K562 (cell line): ENCODE data around the gene OR5K2. TPM values are rescaled to one million over a fixed set of nuclear protein-coding genes. Genes with fewer than 3 reads are reported as not detected.

Source experiments
- ATAC-seq: fragments of 200-7000 bp; cut with Tn5 transposase; 3 replicates; pipeline ENCODE4 v1.9.1; 2020; ENCODE audit warnings: moderate library complexity
- BruUV-seq: library from RNA; stranded (reverse); fragments of 400-500 nt; replicated peaks from 2 replicates; lab custom pipeline; 2021; lab: Mats Ljungman, UMichigan
- CTCF ChIA-PET: fragments of 300-600 bp; formaldehyde crosslinking; extraction: SDS; loops from one replicate; lab custom pipeline; 2021; ENCODE audit warnings: low intra/inter-chr PET ratio; lab: Yijun Ruan, JAX
- POLR2A ChIA-PET: fragments of 300-600, 350-650 bp; sonication (Branson Sonifier 250); formaldehyde crosslinking; extraction: SDS; loops from one replicate; lab custom pipeline; 2021; ENCODE audit warnings: antibody characterized with exemption, inconsistent platforms; lab: Yijun Ruan, JAX
- DNase-seq, 4 experiments: peaks; one replicate each; pipeline versions ENCODE4 v3.0.0 to v3.0.0-alpha.2; 2011 to 2018; ENCODE audit warnings: low spot score in 3 of 4, mixed read lengths in 3 of 4; ENCODE audit errors: extremely low read depth in 1 of 4
- FAIRE-seq: peaks from 2 replicates; lab custom pipeline; 2011; peaks lifted over from hg19 to GRCh38; lab: Jason Lieb, UNC
- H2AFZ ChIP-seq: 2 replicates; pipeline ENCODE4 v1.6.0; 2011; ENCODE audit warnings: low read depth, low read length, control low read depth, inconsistent platforms
- H3K27ac ChIP-seq: fragments of 200-600 bp; 3 replicates; pipeline ENCODE4 v1.8.0; 2011; ENCODE audit warnings: low read depth, mild to moderate bottlenecking, control low read depth, inconsistent platforms, low read length, moderate library complexity, mixed read lengths; ENCODE audit errors: extremely low read depth
- H3K27me3 ChIP-seq, 2 experiments: fragments of 300-600 bp in 1 of 2; 2 replicates in 1 of 2; 3 replicates in 1 of 2; pipeline versions ENCODE4 v1.6.0 to v1.8.0; 2011; ENCODE audit warnings: inconsistent platforms in 2 of 2, low read length in 2 of 2, mild to moderate bottlenecking in 1 of 2, mixed read lengths in 1 of 2, moderate library complexity in 1 of 2; ENCODE audit not compliant: control insufficient read depth in 2 of 2, insufficient read depth in 2 of 2
- H3K36me3 ChIP-seq: fragments of 300-600 bp; 3 replicates; pipeline ENCODE4 v1.8.0; 2011; ENCODE audit warnings: mild to moderate bottlenecking, low read length, inconsistent platforms; ENCODE audit not compliant: control insufficient read depth, insufficient read depth
- H3K4me1 ChIP-seq, 2 experiments: fragments of 200-600 bp in 1 of 2; replicated peaks in 1 of 2; 2 replicates in 1 of 2; 3 replicates in 1 of 2; pipeline versions ENCODE4 v1.5.1 to v1.8.0; 2011; ENCODE audit warnings: inconsistent platforms in 2 of 2, low read length in 2 of 2, mild to moderate bottlenecking in 1 of 2, mixed read lengths in 1 of 2, moderate library complexity in 1 of 2; ENCODE audit not compliant: control insufficient read depth in 2 of 2, insufficient read depth in 2 of 2
- H3K4me2 ChIP-seq: 2 replicates; pipeline ENCODE4 v1.6.1; 2011; ENCODE audit warnings: low read length, control low read depth, inconsistent platforms, mixed read lengths; ENCODE audit not compliant: insufficient read depth
- H3K4me3 ChIP-seq: fragments of 200-600 bp; sonication (generic), shearing (Covaris generic); 2 replicates; pipeline ENCODE4 v1.5.1; 2016; ENCODE audit warnings: control low read depth, inconsistent platforms
- H3K79me2 ChIP-seq: fragments of 200-600 bp; 3 replicates; pipeline ENCODE4 v1.8.0; 2011; ENCODE audit warnings: low read length, inconsistent platforms; ENCODE audit not compliant: control insufficient read depth, insufficient read depth
- H3K9ac ChIP-seq, 2 experiments: 2 replicates each; pipeline versions ENCODE4 v1.6.0 to v1.6.1; 2011; ENCODE audit warnings: low read depth in 2 of 2, low read length in 2 of 2, control low read depth in 1 of 2, inconsistent platforms in 1 of 2, mild to moderate bottlenecking in 1 of 2, mixed read lengths in 1 of 2; ENCODE audit not compliant: insufficient read depth in 1 of 2
- H3K9me1 ChIP-seq: one replicate; pipeline ENCODE4 v1.6.0; 2011; ENCODE audit warnings: inconsistent platforms, mild to moderate bottlenecking, low read length, moderate library complexity; ENCODE audit not compliant: control insufficient read depth, insufficient read depth
- H3K9me3 ChIP-seq: replicated peaks from 2 replicates; pipeline ENCODE4 v1.5.1; 2011; ENCODE audit warnings: low read depth, low read length, inconsistent platforms; ENCODE audit not compliant: control insufficient read depth, insufficient read depth
- H4K20me1 ChIP-seq: replicated peaks from 2 replicates; pipeline ENCODE4 v1.6.1; 2011; ENCODE audit warnings: low read length, inconsistent platforms, mixed read lengths; ENCODE audit not compliant: control insufficient read depth, insufficient read depth
- ARHGAP35 ChIP-seq: fragments of 450-650 bp; IDR thresholded peaks from 2 replicates; pipeline ENCODE4 v1.6.1; 2018; ENCODE audit not compliant: partially characterized antibody
- DNMT1 ChIP-seq: fragments of 450-650 bp; IDR thresholded peaks from 2 replicates; pipeline ENCODE4 v1.6.1; 2016; ENCODE audit warnings: antibody characterized with exemption, mild to moderate bottlenecking
- PPARD ChIP-seq: fragments of 250-450 bp; sonication (Bioruptor Pico); IDR thresholded peaks from 2 replicates; pipeline ENCODE4 v1.8.0; 2022; ENCODE audit warnings: inconsistent platforms, mild to moderate bottlenecking, moderate library complexity
- THAP12 ChIP-seq: fragments of 250-450 bp; sonication (Bioruptor Pico); IDR thresholded peaks from 2 replicates; pipeline ENCODE4 v1.9.0; 2021; ENCODE audit warnings: mild to moderate bottlenecking, inconsistent platforms
- WGBS: fragments of 100-300 bp; shearing (Covaris generic); methylation state at CpG from one replicate; pipeline ENCODE4 v1.1.6; 2016; ENCODE audit warnings: low coverage, mixed read lengths; ENCODE audit not compliant: insufficient coverage; ENCODE audit errors: missing lambda C conversion rate; 5-methylcytosine and 5-hydroxymethylcytosine counted together
- in situ Hi-C: fragments of 300-500 bp; cut with MboI; formaldehyde crosslinking; loops from 4 replicates; pipeline ENCODE4 v1.15.0; 2018; ENCODE audit warnings: inconsistent platforms, mixed read lengths
- intact Hi-C: fragments of 100-400 bp; cut with micrococcal nuclease; formaldehyde crosslinking; loops from 2 replicates; pipeline ENCODE4 v1.14.2; 2022
- polyA plus RNA-seq, 8 experiments: library from polyadenylated mRNA; depleted of rRNA in 4 of 8; stranded (reverse) in 5 of 8; unstranded in 3 of 8; fragments of >200 nt; fragmentation: Nextera tagmentation in 2 of 8; fragmentation: Illumina TruSeq in 1 of 8; extraction: Ambion mirVana in 2 of 8; extraction: Trizol in 1 of 8; gene quantifications; 2 replicates each; pipeline versions ENCODE4 v1.2.1 to v1.2.3, GENCODE V29; 2011 to 2014; ENCODE audit warnings: inconsistent platforms in 1 of 8, missing spikeins in 1 of 8
- total RNA-seq, 7 experiments: library from RNA; depleted of rRNA in 6 of 7; stranded (reverse); fragments of >200 nt in 6 of 7; fragmentation: Illumina TruSeq in 2 of 7; extraction: Trizol in 2 of 7; gene quantifications; 2 replicates each; pipeline versions ENCODE4 v1.2.1 to v1.2.3, GENCODE V29; 2011 to 2021; ENCODE audit warnings: low replicate concordance in 1 of 7

The OR5K2 gene
- total and polyA plus RNA-seq, 9 of the 15 experiments (the other 6 are each of a cell fraction or from before 2014, with no cell fraction given): not detected

GRCh38 chr3:98519351-98519750 lies 21.9 kb downstream of the OR5K2 start:
- no peak overlapping the region for H3K27ac ChIP-seq
- no peak overlapping the region for H3K4me3 ChIP-seq
- no peak overlapping the region for H3K4me2 ChIP-seq
- no peak for ATAC-seq
- peaks cover 0 to 7% of the 10 kb centered on the region in 2 experiments; a peak in 2 of 5 replicates for H3K4me1 ChIP-seq
- no peaks in the 10 kb centered on the region for H3K27me3 ChIP-seq
- peaks cover 54% of the 10 kb centered on the region; the same call in 2 of the 3 replicates for H3K36me3 ChIP-seq
- no peak overlapping the region for H3K9ac ChIP-seq
- TF ChIP-seq ARHGAP35: no peak
- no peak for TF ChIP-seq PPARD
- TF ChIP-seq DNMT1: no peak
- no peak for TF ChIP-seq THAP12 (CRISPR knock-in tag)
- DNase-seq: no peak
- no peaks in the 10 kb centered on the region for H3K9me3 ChIP-seq
- WGBS: 91% methylated on average over 1 of the region's 1 CpG
- intact Hi-C loops (no loop called here), in situ Hi-C loops (no loop called here)
- peaks cover 36% of the 10 kb centered on the region for H3K79me2 ChIP-seq
- H3K9me1 ChIP-seq: no peaks in the 10 kb centered on the region
- H2AFZ ChIP-seq: no peak overlapping the region
- no peaks in the 10 kb centered on the region for H4K20me1 ChIP-seq
- POLR2A ChIA-PET: no interaction called here
- CTCF ChIA-PET: no interaction called here
- no TSS peak for BruUV-seq
- no peak for FAIRE-seq
